ENCODE data around the gene NDRG3. TPM values are rescaled to one million over a fixed set of nuclear protein-coding genes. Genes with fewer than 3 reads are reported as not detected.

The NDRG3 gene
- total RNA-seq, 1 experiment from 2014 or later = 29.1 TPM

- Histone ChIP-seq H3K27ac (no peak overlapping the region), H3K4me3 (no peak overlapping the region), H3K9me3 (replicated peaks) (no peaks in the 10 kb centered on the region), H3K27me3 (replicated peaks) (no peaks in the 10 kb centered on the region), H3K4me1 (replicated peaks) (peaks cover 19% of the 10 kb centered on the region), H3K36me3 (peaks cover 11% of the 10 kb centered on the region)
- DNase-seq (ENCODE audit: low read depth in 1 of 2, low spot score in 2 of 2) = no peak
These were observed 29.9 kb upstream of the NDRG3 start for GRCh38 chr20:36775826-36776225.

DNA sequence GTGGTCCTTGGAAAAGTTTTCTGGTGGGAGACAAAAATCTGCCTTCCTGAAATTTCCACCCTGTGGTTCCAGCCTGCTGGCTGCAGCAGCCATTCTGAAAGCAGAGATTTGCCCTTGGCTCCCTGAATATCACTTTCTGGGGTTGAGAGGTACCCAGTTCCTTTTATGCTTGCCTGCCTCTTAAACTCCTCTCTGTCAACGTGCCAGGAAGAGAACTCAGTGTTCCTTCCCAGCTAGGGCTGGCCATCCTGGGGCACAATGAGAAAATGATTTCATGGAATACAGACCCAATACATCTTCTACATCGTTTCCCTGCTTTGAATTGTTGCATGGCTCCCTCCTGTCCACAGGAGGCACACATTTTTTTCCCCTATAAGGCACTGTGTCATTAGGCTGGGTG lies 29.3 kb upstream of the NDRG3 start:
- Histone ChIP-seq H3K9me3 (replicated peaks) (no peaks in the 10 kb centered on the region), H3K27me3 (replicated peaks) (no peaks in the 10 kb centered on the region), H3K27ac (no peak overlapping the region), H3K4me3 (no peak overlapping the region), H3K36me3 (peaks cover 11% of the 10 kb centered on the region), H3K4me1 (replicated peaks) (peaks cover 19% of the 10 kb centered on the region)
- no peak for DNase-seq (ENCODE audit: low read depth in 1 of 2, low spot score in 2 of 2)

DNA sequence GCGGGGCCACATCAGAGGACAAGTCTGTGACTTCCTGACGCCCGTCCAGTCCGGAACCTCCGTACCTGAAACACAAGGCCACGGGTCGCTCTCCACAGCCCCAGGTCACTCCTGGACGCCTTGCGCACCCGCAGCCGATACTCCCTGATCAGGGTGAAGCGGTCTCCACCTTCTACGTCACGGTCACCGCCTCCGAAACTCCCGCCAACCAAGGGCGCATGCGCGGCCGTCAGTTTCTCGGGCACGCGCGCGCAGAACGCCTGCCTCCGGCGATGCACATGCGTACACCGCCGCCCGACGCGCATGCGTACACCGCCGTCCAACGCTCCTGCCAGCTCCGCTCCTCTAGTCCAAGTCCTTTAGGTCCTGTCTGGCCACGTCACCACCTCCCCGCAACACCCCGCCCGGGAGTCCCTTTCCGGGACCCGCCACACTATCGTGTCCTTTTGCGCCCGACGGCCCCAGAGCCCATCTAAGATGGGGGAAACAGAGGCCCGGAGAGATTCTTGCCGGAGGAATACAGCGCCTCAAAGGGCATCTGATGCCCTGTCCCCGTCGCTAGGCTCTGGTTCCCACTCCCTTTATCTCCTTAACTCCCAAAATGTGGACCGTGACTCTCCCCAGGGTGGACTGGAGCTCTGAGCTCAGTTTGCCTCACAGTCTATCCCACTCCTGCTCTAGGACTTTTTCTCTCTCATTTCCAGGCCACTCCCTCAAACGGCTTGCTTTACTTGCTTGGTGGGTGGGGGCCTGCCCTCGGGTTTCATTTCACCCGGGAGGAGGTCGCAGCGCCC lies 27.9 kb upstream of the NDRG3 start, which contains the start of gene DSN1:
Gene DSN1 (minus strand): TSS at position 167 of the 794 bp plus-strand sequence. CDS start 2,305 bp downstream, outside the sequence.
- peak; percentile 95 to 98 for DNase-seq (ENCODE audit: low read depth in 1 of 2, low spot score in 2 of 2)
- H3K9me3 ChIP-seq (replicated peaks) = no peaks in the 10 kb centered on the region
- H3K27ac ChIP-seq = peak within 1 kb of the TSS; percentile 90
- no peaks in the 10 kb centered on the region for H3K27me3 ChIP-seq (replicated peaks)
- H3K4me3 ChIP-seq = peak within 1 kb of the TSS; percentile 74
- peaks cover 24% of the 10 kb centered on the region for H3K4me1 ChIP-seq (replicated peaks)
- H3K36me3 ChIP-seq = peaks cover 19% of the 10 kb centered on the region

DNA sequence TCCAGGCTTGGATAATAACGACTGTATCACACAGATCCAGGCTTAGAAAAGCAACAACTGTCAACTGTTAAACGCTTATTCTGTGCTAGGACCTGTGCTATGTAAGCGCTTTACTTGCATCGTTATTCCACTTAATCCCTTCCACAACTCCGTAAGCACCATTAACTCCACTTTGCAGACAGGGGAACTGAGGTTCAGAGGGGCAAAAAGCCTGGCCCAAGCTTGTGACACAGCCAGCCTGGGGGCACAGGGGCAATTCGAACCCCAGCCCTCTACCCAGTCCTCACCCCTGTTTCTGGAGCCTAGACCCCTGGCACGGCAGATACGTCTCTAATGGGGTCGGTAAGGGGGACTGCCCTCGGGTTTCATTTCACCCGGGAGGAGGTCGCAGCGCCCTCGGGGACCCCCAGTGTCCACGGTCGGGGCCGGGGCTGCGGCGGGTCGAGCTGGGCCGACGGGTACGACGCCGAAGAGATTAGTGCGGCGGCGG lies 27.3 kb upstream of the NDRG3 start:
- DNase-seq (ENCODE audit: low read depth in 1 of 2, low spot score in 2 of 2) = no peak
- Histone ChIP-seq H3K27ac (peak overlapping the region; percentile 90), H3K27me3 (replicated peaks) (no peaks in the 10 kb centered on the region), H3K36me3 (peaks cover 21% of the 10 kb centered on the region), H3K4me1 (replicated peaks) (peaks cover 24% of the 10 kb centered on the region), H3K9me3 (replicated peaks) (no peaks in the 10 kb centered on the region), H3K4me3 (peak overlapping the region; percentile 74)

DNA sequence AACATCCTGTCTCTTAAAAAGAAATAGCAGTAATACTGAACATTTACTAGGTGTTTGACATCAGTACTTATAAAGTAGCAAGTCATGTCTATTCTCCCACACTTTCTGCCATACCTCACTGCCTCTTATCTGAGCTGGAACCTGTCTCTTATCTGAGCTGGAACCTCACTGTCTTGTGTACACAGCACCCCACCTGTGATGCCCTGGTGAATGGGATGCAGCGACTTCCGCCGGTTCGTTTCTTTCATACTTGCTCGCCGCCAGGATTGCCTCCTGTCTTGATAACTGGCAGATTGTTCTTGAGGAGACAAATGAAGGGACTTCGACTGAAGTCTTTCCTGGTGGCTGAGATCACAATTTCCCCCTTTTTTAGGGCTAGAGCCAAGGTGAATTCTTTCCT lies 24.8 kb upstream of the NDRG3 start:
- no peak overlapping the region for H3K27ac ChIP-seq
- H3K27me3 ChIP-seq (replicated peaks) = no peaks in the 10 kb centered on the region
- peaks cover 34% of the 10 kb centered on the region for H3K36me3 ChIP-seq
- H3K4me1 ChIP-seq (replicated peaks) = peaks cover 24% of the 10 kb centered on the region
- H3K9me3 ChIP-seq (replicated peaks) = no peaks in the 10 kb centered on the region
- H3K4me3 ChIP-seq = no peak overlapping the region
- DNase-seq (ENCODE audit: low read depth in 1 of 2, low spot score in 2 of 2) = no peak

DNA sequence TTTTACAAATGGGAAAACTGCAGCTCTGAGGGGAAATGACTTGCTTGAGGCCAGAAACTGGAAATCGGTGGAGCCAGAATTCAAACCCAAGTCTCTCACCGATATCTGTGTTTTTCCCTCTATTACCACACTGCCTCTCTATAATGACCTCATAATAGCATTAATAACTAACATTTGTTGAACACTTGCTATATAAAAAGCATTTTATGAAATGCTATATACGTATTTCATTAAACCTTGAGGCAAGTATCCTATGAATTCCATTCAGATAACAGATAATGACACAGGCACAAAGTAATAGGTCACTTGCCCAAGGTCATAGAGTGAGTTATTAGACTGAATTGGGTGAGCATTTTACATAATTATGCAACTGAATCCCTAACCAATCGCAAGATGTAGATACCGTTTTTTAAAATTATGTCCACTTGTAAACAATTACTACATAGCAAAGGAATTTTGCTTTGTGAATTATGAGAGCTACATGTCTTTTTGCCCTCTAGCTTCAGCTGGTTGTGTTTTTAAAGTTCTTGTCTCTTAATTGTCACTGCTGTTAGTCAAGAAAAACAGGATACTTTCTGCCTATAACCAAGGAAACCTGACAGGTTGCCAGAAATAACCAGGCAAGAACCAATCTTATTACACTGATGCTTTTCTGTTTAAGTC lies 23.0 kb upstream of the NDRG3 start:
- no peak for DNase-seq (ENCODE audit: low read depth in 1 of 2, low spot score in 2 of 2)
- no peak overlapping the region for H3K27ac ChIP-seq

DNA sequence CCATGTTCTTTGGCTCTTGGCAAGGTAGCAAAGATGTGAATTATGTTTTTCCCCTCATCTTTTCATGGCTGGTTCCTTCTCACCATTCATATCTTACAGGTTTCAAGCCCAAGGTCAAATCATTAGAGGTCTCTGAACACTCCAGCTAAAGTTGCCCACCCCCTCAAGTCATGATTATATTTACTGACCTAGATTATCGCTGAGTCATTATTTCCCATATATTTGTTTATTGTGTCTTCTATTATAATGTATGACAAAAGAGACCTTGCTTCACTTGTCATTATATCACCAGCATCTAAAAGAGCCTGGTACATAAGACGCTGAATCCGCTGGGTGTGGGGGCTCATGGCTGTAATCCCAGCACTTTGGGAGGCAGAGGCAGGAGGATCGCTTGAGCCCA lies 15.2 kb upstream of the NDRG3 start:
- H3K36me3 ChIP-seq = peaks cover 51% of the 10 kb centered on the region
- no peaks in the 10 kb centered on the region for H3K4me1 ChIP-seq (replicated peaks)
- no peaks in the 10 kb centered on the region for H3K27me3 ChIP-seq (replicated peaks)
- DNase-seq (ENCODE audit: low read depth in 1 of 2, low spot score in 2 of 2) = no peak
- H3K27ac ChIP-seq = no peak overlapping the region
- H3K9me3 ChIP-seq (replicated peaks) = no peaks in the 10 kb centered on the region
- H3K4me3 ChIP-seq = no peak overlapping the region

More for the DNA sequence above, 23.0 kb upstream of the NDRG3 start:
- peaks cover 37% of the 10 kb centered on the region for H3K36me3 ChIP-seq
- H3K4me3 ChIP-seq = no peak overlapping the region
- H3K27me3 ChIP-seq (replicated peaks) = no peaks in the 10 kb centered on the region
- no peaks in the 10 kb centered on the region for H3K9me3 ChIP-seq (replicated peaks)
- H3K4me1 ChIP-seq (replicated peaks) = peaks cover 14% of the 10 kb centered on the region

- Histone ChIP-seq H3K9me3 (replicated peaks) (no peaks in the 10 kb centered on the region), H3K27me3 (replicated peaks) (no peaks in the 10 kb centered on the region), H3K4me1 (replicated peaks) (no peaks in the 10 kb centered on the region), H3K27ac (no peak overlapping the region), H3K4me3 (no peak overlapping the region), H3K36me3 (peaks cover 51% of the 10 kb centered on the region)
- no peak for DNase-seq (ENCODE audit: low read depth in 1 of 2, low spot score in 2 of 2)
These were observed 14.8 kb upstream of the NDRG3 start for GRCh38 chr20:36760647-36761046.

GRCh38 chr20:36758276-36758675 lies 12.4 kb upstream of the NDRG3 start:
- DNase-seq (ENCODE audit: low read depth in 1 of 2, low spot score in 2 of 2) = no peak
- no peak overlapping the region for H3K4me3 ChIP-seq
- H3K27me3 ChIP-seq (replicated peaks) = no peaks in the 10 kb centered on the region
- no peak overlapping the region for H3K27ac ChIP-seq
- no peaks in the 10 kb centered on the region for H3K9me3 ChIP-seq (replicated peaks)
- peaks cover 57% of the 10 kb centered on the region for H3K36me3 ChIP-seq
- no peaks in the 10 kb centered on the region for H3K4me1 ChIP-seq (replicated peaks)

DNA sequence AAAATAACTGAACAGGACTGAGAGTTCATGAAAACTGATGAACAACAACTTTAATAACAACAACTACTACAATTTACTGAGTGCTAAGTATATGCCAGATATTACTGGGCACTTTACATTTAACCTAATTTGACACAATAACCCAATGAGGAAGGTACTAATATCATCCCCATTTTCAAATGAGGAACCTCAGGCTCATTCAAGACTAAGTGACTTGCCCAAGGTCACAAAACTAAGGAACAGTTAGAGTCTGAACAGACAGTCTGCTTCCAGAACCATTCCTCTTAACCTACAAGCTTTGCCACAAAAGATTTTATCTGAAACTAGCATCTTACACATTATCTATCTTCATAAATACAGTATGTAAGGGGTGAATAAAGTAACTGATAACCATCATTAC lies 10.6 kb upstream of the NDRG3 start:
- Histone ChIP-seq H3K27me3 (replicated peaks) (no peaks in the 10 kb centered on the region), H3K27ac (no peak overlapping the region), H3K9me3 (replicated peaks) (no peaks in the 10 kb centered on the region), H3K4me3 (no peak overlapping the region), H3K36me3 (peaks cover 59% of the 10 kb centered on the region), H3K4me1 (replicated peaks) (no peaks in the 10 kb centered on the region)
- DNase-seq (ENCODE audit: low read depth in 1 of 2, low spot score in 2 of 2) = no peak

DNA sequence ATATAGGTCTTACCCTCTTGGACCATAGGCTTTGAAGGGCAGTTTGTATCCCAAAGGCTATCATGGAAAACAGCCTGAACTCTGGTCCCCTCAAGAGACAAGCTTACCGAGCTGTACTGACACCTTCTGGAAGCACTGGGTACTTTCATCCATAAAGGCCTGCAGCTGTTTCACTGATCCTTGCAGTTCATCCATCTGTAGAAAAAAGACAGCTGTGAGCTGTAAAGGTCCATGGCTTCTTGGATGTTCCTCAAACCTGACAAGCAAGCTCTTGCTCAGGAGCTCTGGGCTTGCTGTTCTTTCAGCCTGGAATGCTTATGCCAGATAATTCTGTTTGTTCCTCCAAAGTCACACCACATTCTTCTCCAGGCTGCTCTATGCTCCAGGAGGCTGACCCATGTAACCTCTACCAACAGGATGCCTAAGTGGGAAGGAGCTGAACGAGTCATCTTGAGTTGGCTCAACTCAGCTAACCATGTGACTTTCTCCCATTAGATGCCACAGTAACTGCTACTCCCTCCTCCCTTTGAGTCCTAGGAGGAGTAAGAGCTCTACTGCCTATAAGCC lies 8.8 kb upstream of the NDRG3 start:
- no peak overlapping the region for H3K27ac ChIP-seq
- no peak overlapping the region for H3K4me3 ChIP-seq
- peaks cover 52% of the 10 kb centered on the region for H3K36me3 ChIP-seq
- DNase-seq (ENCODE audit: low read depth in 1 of 2, low spot score in 2 of 2) = peak in 1 of 2 experiments; percentile 35
- H3K9me3 ChIP-seq (replicated peaks) = no peaks in the 10 kb centered on the region
- no peaks in the 10 kb centered on the region for H3K27me3 ChIP-seq (replicated peaks)
- H3K4me1 ChIP-seq (replicated peaks) = no peaks in the 10 kb centered on the region

DNA sequence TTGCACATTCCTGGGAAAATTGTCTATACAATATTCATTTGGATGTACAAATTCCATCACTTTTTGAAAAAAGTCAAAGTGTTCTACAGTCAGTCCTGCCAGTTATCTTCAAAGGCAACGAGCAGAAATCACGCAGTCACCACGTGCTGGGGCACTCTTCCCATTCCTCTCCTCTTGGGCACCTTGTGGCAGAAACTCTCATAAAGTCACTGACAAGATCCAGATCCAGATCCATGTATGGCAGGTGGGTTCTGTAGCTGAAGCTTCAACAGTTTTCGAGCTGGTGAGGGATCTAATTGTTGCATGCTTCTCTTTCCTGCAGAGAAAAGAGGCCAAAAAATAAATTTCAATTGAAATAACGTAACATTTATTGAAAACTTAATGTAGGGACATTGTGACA lies 6.7 kb upstream of the NDRG3 start:
- Histone ChIP-seq H3K9me3 (replicated peaks) (no peaks in the 10 kb centered on the region), H3K27me3 (replicated peaks) (no peaks in the 10 kb centered on the region), H3K27ac (no peak overlapping the region), H3K4me1 (replicated peaks) (no peaks in the 10 kb centered on the region), H3K36me3 (peaks cover 39% of the 10 kb centered on the region), H3K4me3 (no peak overlapping the region)
- no peak for DNase-seq (ENCODE audit: low read depth in 1 of 2, low spot score in 2 of 2)

DNA sequence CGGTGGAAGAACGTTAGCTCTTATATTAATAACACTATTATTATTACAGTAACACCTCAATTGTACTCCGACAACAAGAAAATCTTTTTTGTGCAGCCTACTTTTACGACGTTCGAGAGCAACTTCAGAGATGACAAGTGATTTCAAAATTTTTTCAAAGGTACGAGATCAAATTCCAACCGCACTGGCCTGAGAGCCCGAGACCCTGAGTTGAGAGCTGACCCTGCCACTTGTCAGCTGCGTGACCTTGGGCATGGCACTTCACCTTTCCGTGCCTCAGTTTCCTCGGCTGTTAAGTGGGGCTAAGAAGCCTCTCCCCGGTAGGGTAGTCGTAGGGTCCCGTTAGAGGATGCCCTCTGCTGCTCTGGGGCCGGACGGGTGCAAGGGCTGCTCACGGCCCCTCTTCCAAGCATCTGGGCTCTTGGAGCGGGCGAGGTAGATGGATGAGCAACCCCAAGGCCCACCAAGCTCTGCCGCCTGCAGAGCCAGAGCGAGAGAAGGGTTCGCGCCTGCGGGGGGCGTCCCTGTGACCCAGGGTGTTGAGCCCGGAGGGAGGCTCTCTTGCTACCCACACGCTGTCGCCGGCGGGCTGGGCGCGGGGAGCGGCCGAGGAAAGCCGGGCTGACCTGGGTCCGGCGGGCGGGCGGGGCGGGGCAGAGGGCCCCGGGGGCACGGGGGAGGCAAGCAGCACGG lies 510 bp downstream of the NDRG3 start:
- DNase-seq (ENCODE audit: low read depth in 1 of 2, low spot score in 2 of 2) = peak in 1 of 2 experiments; percentile 46
- no peak overlapping the region for H3K27ac ChIP-seq
- H3K36me3 ChIP-seq = no peaks in the 10 kb centered on the region
- no peaks in the 10 kb centered on the region for H3K9me3 ChIP-seq (replicated peaks)
- H3K4me1 ChIP-seq (replicated peaks) = peaks cover 8% of the 10 kb centered on the region
- peak overlapping the region; percentile 59 for H3K4me3 ChIP-seq
- no peaks in the 10 kb centered on the region for H3K27me3 ChIP-seq (replicated peaks)
